GM23338 (cell line): Measurements from ENCODE around the gene ANAPC5. TPM values are rescaled to one million over a fixed set of nuclear protein-coding genes. Genes with fewer than 3 reads are reported as not detected.

ENCODE experiments used
- ATAC-seq: fragments of 200-7000 bp; cut with Tn5 transposase; 3 replicates; pipeline ENCODE4 v1.9.1; 2020
- DNase-seq: peaks from one replicate; pipeline ENCODE4 v3.0.0-alpha.2; 2015; ENCODE audit warnings: low spot score
- H2AFZ ChIP-seq: fragments of 200-600 bp; sonication (generic); 2 replicates; pipeline ENCODE4 v1.8.0; 2016; ENCODE audit warnings: antibody characterized with exemption, mild to moderate bottlenecking, moderate library complexity
- H3F3A ChIP-seq: fragments of 200-600 bp; sonication (generic); replicated peaks from 2 replicates; pipeline ENCODE4 v1.8.0; 2017; ENCODE audit warnings: antibody characterized with exemption, mixed run types, low read depth
- H3K27ac ChIP-seq: fragments of 200-600 bp; sonication (generic); 2 replicates; pipeline ENCODE4 v1.6.1; 2016; ENCODE audit warnings: low read depth
- H3K27me3 ChIP-seq: fragments of 200-600 bp; sonication (generic); 2 replicates; pipeline ENCODE4 v1.8.0; 2016; ENCODE audit warnings: mild to moderate bottlenecking, mixed run types, moderate library complexity; ENCODE audit not compliant: insufficient read depth
- H3K36me3 ChIP-seq: fragments of 200-600 bp; sonication (generic); 2 replicates; pipeline ENCODE4 v1.8.0; 2016; ENCODE audit warnings: mild to moderate bottlenecking; ENCODE audit not compliant: insufficient read depth
- H3K4me1 ChIP-seq: fragments of 200-600 bp; sonication (generic); 2 replicates; pipeline ENCODE4 v1.8.0; 2016; ENCODE audit warnings: mild to moderate bottlenecking, moderate library complexity; ENCODE audit not compliant: insufficient read depth
- H3K4me2 ChIP-seq: fragments of 200-600 bp; sonication (generic); 2 replicates; pipeline ENCODE4 v1.7.1; 2017; ENCODE audit warnings: mixed run types
- H3K4me3 ChIP-seq: fragments of 200-600 bp; sonication (generic); 2 replicates; pipeline ENCODE4 v1.6.1; 2016; ENCODE audit warnings: mixed run types
- H3K79me2 ChIP-seq: fragments of 200-600 bp; sonication (generic); replicated peaks from 2 replicates; pipeline ENCODE4 v1.8.0; 2017; ENCODE audit warnings: mild to moderate bottlenecking; ENCODE audit not compliant: insufficient read depth
- H3K9me2 ChIP-seq: fragments of 200-600 bp; sonication (generic); 2 replicates; pipeline ENCODE4 v1.8.0; 2017; ENCODE audit not compliant: insufficient read depth
- H4K20me1 ChIP-seq: fragments of 200-600 bp; sonication (generic); replicated peaks from 2 replicates; pipeline ENCODE4 v1.8.0; 2017; ENCODE audit warnings: mild to moderate bottlenecking; ENCODE audit not compliant: insufficient read depth
- H3K27ac Mint-ChIP-seq: 2 replicates; pipeline ENCODE4 v1.8.0; 2020; ENCODE audit warnings: inconsistent platforms, mild to moderate bottlenecking, moderate library complexity, mixed read lengths
- H3K27me3 Mint-ChIP-seq: 3 replicates; pipeline ENCODE4 v1.8.0; 2022; ENCODE audit warnings: low read depth, mild to moderate bottlenecking, moderate library complexity, mixed read lengths, inconsistent platforms; ENCODE audit not compliant: insufficient read depth, poor library complexity
- H3K36me3 Mint-ChIP-seq: 3 replicates; pipeline ENCODE4 v1.8.0; 2021; ENCODE audit warnings: low read depth, mild to moderate bottlenecking, inconsistent platforms, moderate library complexity, mixed read lengths
- H3K4me1 Mint-ChIP-seq: 3 replicates; pipeline ENCODE4 v1.8.0; 2020; ENCODE audit warnings: mild to moderate bottlenecking, inconsistent platforms, mixed read lengths
- H3K4me3 Mint-ChIP-seq: 3 replicates; pipeline ENCODE4 v1.8.0; 2021; ENCODE audit warnings: moderate library complexity, mild to moderate bottlenecking, inconsistent platforms, mixed read lengths
- H3K9me3 Mint-ChIP-seq: 3 replicates; pipeline ENCODE4 v1.8.0; 2020; ENCODE audit warnings: moderate library complexity, mild to moderate bottlenecking, inconsistent platforms, mixed read lengths
- CREB1 ChIP-seq: fragments of 250-450 bp; sonication (Bioruptor Pico); IDR thresholded peaks from 2 replicates; pipeline ENCODE4 v1.5.0; 2020; ENCODE audit warnings: low read depth, mild to moderate bottlenecking, moderate library complexity
- EZH2 ChIP-seq: fragments of 200-600 bp; sonication (generic); IDR thresholded peaks from one replicate; pipeline ENCODE4 v1.8.0; 2017; ENCODE audit warnings: antibody characterized with exemption, mild to moderate bottlenecking, low read depth; ENCODE audit not compliant: unreplicated experiment
- EZH2phosphoT487 ChIP-seq: fragments of 200-600 bp; sonication (generic); IDR thresholded peaks from one replicate; pipeline ENCODE4 v1.8.1; 2018; ENCODE audit warnings: antibody characterized with exemption; ENCODE audit not compliant: unreplicated experiment
- JUNB ChIP-seq: IDR thresholded peaks from one replicate; pipeline ENCODE4 v1.6.1; 2016; ENCODE audit warnings: antibody characterized with exemption; ENCODE audit not compliant: unreplicated experiment
- NANOG ChIP-seq: IDR thresholded peaks from 2 replicates; pipeline ENCODE4 v1.6.1; 2016; ENCODE audit warnings: antibody characterized with exemption, borderline replicate concordance
- STAT1 ChIP-seq: IDR thresholded peaks from one replicate; pipeline ENCODE4 v1.6.1; 2016; ENCODE audit warnings: antibody characterized with exemption; ENCODE audit not compliant: unreplicated experiment
- ZNF114 ChIP-seq: fragments of 250-450 bp; sonication (Bioruptor Pico); IDR thresholded peaks from 2 replicates; pipeline ENCODE4 v1.5.0; 2020; ENCODE audit warnings: mild to moderate bottlenecking, moderate library complexity
- polyA plus RNA-seq: library from polyadenylated mRNA; unstranded; fragments of >200 nt; fragmentation: Nextera tagmentation; extraction: Ambion mirVana; gene quantifications from 2 replicates; pipeline ENCODE4 v1.2.1, GENCODE V29; 2016
- total RNA-seq: library from RNA; depleted of rRNA; stranded (reverse); fragments of >200 nt; shearing (Covaris generic); gene quantifications from 2 replicates; pipeline ENCODE4 v1.2.3, GENCODE V29; 2014
- TF ChIP-seq, protein P1 (sequence below): IDR thresholded peaks from one replicate; pipeline ENCODE4 v1.6.1; 2018; ENCODE audit warnings: antibody characterized with exemption; ENCODE audit not compliant: unreplicated experiment
- TF ChIP-seq, protein P2 (sequence below), 2 experiments: fragments of 200-600 bp in 1 of 2; sonication (generic) in 1 of 2; conservative IDR thresholded peaks; 2 replicates each; pipeline versions ENCODE4 v1.5.1 to v1.6.1; 2016 to 2017; ENCODE audit warnings: antibody characterized with exemption in 2 of 2, low read depth in 2 of 2, mild to moderate bottlenecking in 2 of 2, moderate library complexity in 1 of 2
- TF ChIP-seq, protein P3 (sequence below): IDR thresholded peaks from 2 replicates; pipeline ENCODE4 v1.6.1; 2016; ENCODE audit warnings: antibody characterized with exemption

ANAPC5 gene
- total and polyA plus RNA-seq, 2 experiments from 2014 or later = 65.9 to 125 TPM

DNA sequence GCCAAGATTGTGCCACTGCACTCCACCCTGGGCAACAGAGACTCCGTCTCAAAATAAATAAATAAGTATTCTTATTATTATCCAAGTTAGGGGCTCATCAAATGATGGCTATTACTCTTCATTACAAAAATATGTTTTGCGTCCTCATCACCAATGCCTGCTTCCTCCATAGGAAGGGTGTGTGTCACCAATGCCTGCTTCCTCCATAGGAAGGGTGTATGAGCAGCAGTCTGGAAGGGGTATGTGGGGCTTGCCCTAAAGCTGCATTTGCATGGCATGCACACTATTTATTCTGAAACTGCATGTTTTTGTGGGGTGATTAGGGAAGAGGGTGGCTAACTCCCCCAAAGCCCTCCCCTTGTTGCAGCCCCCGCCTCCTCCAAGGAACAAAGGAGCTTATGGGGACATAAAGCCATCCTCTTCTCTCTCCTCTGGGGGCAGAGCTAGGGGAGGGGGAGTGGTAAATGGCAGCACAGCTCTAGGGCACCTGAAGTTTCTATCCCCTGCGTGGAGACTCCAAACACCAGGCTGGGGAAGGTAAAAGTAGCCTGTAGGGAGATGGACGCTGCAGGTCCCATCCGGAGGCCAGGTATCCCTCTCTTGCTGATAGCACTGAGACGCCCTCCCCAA, 57.0 kb downstream of the ANAPC5 start:
- Histone ChIP-seq H3K9me2 (no peaks in the 10 kb centered on the region), H3K27ac (no peak overlapping the region), H3K79me2 (peaks cover 25% of the 10 kb centered on the region), H3K4me3 (peak overlapping the region; percentile 91), H3K4me1 (peaks cover 9% of the 10 kb centered on the region), H3K4me2 (peak overlapping the region; percentile 96), H2AFZ (no peak overlapping the region), H3F3A (peaks cover 6% of the 10 kb centered on the region; the same call in 1 of the 2 replicates), H3K27me3 (no peaks in the 10 kb centered on the region), H4K20me1 (peaks cover 2% of the 10 kb centered on the region; the same call in 1 of the 2 replicates), H3K36me3 (no peaks in the 10 kb centered on the region; the same call in 1 of the 2 replicates)
- ATAC-seq = peak; percentile 12
- peak overlapping the region; percentile 87 for H3K4me3 Mint-ChIP-seq
- H3K27ac Mint-ChIP-seq = no peak overlapping the region
- peaks cover 11% of the 10 kb centered on the region for H3K27me3 Mint-ChIP-seq
- TF ChIP-seq JUNB (no peak), NANOG (0 out of 2 replicates have a peak, but pooled peaks have one; percentile 5)
- 0 out of 3 replicates have a peak, but pooled peaks cover 5% of the 10 kb centered on the region for H3K36me3 Mint-ChIP-seq
- peak; percentile 51 for DNase-seq
- H3K4me1 Mint-ChIP-seq = peaks cover 5% of the 10 kb centered on the region; the same call in 2 of the 3 replicates
- H3K9me3 Mint-ChIP-seq = no peaks in the 10 kb centered on the region

DNA sequence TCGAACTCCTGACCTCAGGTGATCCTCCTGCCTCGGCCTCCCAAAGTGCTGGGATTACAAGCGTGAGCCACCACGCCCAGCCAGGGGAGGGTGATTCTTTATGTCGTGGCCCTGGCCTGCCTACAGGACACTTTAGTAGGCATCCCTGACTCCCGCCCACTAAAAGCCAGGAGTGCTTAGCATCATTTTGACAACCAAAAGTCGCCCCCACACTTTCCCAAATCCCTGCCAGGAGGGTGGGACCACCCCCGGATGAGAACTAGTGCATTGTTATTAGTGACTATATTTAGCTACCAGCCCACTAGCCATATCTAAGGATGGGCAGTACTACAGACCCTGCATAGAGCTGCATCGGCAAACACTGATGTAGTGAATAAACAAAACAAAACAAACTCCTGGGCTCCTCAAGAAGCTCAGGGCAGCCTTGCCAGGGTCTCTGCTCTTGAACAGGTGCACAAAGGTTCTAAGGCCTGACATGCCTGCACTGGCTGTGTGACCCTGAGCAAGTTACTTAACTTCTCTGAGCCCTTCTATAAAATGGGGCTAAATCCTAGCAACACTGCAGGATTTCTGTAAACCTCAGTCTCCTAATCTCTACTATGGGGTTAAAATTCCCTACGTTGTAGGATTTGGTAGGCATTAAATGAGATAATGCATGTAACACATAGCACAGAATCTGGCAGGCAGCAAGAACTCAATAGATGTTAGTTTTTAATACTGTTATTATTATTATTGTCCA, 57.9 kb downstream of the ANAPC5 start:
- Histone ChIP-seq H3K27ac (no peak overlapping the region), H3K9me2 (no peaks in the 10 kb centered on the region), H3K4me2 (peak overlapping the region; percentile 96; the same call in 1 of the 2 replicates), H3F3A (peaks cover 6% of the 10 kb centered on the region; the same call in 1 of the 2 replicates), H4K20me1 (peaks cover 5% of the 10 kb centered on the region; the same call in 1 of the 2 replicates), H3K4me3 (no peak overlapping the region; the same call in 1 of the 2 replicates), H3K79me2 (peaks cover 25% of the 10 kb centered on the region), H2AFZ (no peak overlapping the region), H3K4me1 (peaks cover 11% of the 10 kb centered on the region), H3K27me3 (no peaks in the 10 kb centered on the region), H3K36me3 (no peaks in the 10 kb centered on the region; the same call in none of the 2 replicates)
- DNase-seq = no peak
- Mint-ChIP-seq H3K9me3 (no peaks in the 10 kb centered on the region), H3K27ac (no peak overlapping the region), H3K36me3 (peaks cover 8% of the 10 kb centered on the region; the same call in 1 of the 3 replicates), H3K4me1 (peaks cover 11% of the 10 kb centered on the region), H3K27me3 (peaks cover 11% of the 10 kb centered on the region), H3K4me3 (no peak overlapping the region)
- ATAC-seq = no peak
- no peak for TF ChIP-seq CREB1 (CRISPR knock-in tag)
- TF ChIP-seq, protein P1, sequence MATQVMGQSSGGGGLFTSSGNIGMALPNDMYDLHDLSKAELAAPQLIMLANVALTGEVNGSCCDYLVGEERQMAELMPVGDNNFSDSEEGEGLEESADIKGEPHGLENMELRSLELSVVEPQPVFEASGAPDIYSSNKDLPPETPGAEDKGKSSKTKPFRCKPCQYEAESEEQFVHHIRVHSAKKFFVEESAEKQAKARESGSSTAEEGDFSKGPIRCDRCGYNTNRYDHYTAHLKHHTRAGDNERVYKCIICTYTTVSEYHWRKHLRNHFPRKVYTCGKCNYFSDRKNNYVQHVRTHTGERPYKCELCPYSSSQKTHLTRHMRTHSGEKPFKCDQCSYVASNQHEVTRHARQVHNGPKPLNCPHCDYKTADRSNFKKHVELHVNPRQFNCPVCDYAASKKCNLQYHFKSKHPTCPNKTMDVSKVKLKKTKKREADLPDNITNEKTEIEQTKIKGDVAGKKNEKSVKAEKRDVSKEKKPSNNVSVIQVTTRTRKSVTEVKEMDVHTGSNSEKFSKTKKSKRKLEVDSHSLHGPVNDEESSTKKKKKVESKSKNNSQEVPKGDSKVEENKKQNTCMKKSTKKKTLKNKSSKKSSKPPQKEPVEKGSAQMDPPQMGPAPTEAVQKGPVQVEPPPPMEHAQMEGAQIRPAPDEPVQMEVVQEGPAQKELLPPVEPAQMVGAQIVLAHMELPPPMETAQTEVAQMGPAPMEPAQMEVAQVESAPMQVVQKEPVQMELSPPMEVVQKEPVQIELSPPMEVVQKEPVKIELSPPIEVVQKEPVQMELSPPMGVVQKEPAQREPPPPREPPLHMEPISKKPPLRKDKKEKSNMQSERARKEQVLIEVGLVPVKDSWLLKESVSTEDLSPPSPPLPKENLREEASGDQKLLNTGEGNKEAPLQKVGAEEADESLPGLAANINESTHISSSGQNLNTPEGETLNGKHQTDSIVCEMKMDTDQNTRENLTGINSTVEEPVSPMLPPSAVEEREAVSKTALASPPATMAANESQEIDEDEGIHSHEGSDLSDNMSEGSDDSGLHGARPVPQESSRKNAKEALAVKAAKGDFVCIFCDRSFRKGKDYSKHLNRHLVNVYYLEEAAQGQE = no peak
- no peak for TF ChIP-seq EZH2phosphoT487
- TF ChIP-seq, protein P2, sequence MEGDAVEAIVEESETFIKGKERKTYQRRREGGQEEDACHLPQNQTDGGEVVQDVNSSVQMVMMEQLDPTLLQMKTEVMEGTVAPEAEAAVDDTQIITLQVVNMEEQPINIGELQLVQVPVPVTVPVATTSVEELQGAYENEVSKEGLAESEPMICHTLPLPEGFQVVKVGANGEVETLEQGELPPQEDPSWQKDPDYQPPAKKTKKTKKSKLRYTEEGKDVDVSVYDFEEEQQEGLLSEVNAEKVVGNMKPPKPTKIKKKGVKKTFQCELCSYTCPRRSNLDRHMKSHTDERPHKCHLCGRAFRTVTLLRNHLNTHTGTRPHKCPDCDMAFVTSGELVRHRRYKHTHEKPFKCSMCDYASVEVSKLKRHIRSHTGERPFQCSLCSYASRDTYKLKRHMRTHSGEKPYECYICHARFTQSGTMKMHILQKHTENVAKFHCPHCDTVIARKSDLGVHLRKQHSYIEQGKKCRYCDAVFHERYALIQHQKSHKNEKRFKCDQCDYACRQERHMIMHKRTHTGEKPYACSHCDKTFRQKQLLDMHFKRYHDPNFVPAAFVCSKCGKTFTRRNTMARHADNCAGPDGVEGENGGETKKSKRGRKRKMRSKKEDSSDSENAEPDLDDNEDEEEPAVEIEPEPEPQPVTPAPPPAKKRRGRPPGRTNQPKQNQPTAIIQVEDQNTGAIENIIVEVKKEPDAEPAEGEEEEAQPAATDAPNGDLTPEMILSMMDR (conservative IDR thresholded peaks at IDR 0.05; ENCODE audit: low read depth in 2 of 2) = no peak
- no peak for TF ChIP-seq ZNF114 (CRISPR knock-in tag)
- TF ChIP-seq NANOG = no peak
- TF ChIP-seq STAT1 = no peak
- TF ChIP-seq JUNB = no peak
- no peak for TF ChIP-seq EZH2
- TF ChIP-seq, protein P3, sequence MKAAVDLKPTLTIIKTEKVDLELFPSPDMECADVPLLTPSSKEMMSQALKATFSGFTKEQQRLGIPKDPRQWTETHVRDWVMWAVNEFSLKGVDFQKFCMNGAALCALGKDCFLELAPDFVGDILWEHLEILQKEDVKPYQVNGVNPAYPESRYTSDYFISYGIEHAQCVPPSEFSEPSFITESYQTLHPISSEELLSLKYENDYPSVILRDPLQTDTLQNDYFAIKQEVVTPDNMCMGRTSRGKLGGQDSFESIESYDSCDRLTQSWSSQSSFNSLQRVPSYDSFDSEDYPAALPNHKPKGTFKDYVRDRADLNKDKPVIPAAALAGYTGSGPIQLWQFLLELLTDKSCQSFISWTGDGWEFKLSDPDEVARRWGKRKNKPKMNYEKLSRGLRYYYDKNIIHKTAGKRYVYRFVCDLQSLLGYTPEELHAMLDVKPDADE = no peak
